ENCODE measurements around the gene RUFY4. TPM values are rescaled to one million over a fixed set of nuclear protein-coding genes. Genes with fewer than 3 reads are reported as not detected.
"Not testable (repeated sequence)": the region's sequence is repeated elsewhere in the genome, so short reads cannot be mapped to it uniquely, and the experiment has no call there.

Gene RUFY4
- total and polyA plus RNA-seq, 3 donors from 2014 or later, result 0.17 to 0.39 (median 0.37) TPM

DNA sequence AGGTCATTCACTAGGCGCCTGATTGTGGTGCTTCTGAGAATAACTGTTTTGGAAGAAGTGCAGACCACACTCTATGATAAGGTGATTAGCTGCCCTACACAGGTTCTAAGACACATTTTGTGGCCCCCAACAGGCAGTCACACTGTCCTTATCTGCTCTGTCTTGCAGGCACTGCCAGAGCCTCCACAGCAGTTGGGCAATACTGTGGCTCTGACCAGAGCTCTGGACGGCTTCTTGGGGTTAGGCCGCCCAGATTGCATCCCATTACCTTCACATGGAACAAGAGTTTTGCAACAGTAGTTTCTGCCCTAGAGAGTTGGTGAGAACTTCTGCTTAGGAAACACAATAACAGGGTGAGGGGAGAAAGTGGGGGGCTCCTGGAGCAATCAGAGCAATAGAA is 22.7 kb downstream of the RUFY4 start:
- intact Hi-C loops (cut with DNase I; ENCODE audit: low total_unique reads), result no loop called here
- no peaks in the 10 kb centered on the region for H3K36me3 ChIP-seq (ENCODE audit: low read depth, missing control alignments)
- no peaks in the 10 kb centered on the region for H3K4me1 ChIP-seq
- no peak for TF ChIP-seq POLR2A (IDR thresholded peaks at IDR 0.05)
- TF ChIP-seq, protein P1, sequence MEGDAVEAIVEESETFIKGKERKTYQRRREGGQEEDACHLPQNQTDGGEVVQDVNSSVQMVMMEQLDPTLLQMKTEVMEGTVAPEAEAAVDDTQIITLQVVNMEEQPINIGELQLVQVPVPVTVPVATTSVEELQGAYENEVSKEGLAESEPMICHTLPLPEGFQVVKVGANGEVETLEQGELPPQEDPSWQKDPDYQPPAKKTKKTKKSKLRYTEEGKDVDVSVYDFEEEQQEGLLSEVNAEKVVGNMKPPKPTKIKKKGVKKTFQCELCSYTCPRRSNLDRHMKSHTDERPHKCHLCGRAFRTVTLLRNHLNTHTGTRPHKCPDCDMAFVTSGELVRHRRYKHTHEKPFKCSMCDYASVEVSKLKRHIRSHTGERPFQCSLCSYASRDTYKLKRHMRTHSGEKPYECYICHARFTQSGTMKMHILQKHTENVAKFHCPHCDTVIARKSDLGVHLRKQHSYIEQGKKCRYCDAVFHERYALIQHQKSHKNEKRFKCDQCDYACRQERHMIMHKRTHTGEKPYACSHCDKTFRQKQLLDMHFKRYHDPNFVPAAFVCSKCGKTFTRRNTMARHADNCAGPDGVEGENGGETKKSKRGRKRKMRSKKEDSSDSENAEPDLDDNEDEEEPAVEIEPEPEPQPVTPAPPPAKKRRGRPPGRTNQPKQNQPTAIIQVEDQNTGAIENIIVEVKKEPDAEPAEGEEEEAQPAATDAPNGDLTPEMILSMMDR (IDR thresholded peaks at IDR 0.05), result no peak
- no peak overlapping the region for H3K4me3 ChIP-seq
- WGBS, 2 donors, result 74 to 85% methylated on average over 3 of the region's 3 CpGs
- H3K27ac ChIP-seq, result no peak overlapping the region
- no peak for DNase-seq
- no peaks in the 10 kb centered on the region for H3K9me3 ChIP-seq
- H3K27me3 ChIP-seq, result no peaks in the 10 kb centered on the region

DNA sequence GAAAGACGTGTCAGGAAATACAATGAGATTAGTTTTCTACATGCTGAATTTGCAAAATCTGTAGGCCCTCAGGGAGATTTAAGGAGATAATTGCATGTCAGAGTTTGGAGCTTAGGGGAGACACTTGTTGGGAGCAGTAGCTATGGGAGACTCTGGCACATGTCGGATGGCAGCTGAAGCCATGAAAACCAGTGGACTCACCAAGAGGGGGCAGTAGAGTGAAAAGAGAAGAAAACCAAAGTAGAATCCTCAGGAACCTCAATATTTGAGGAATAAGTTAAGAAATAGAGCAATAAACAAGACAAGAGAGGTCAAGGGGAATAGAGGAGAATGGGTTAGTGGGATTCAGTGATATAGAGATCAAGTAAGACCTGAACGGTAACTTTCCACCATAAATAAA is 24.8 kb downstream of the RUFY4 start:
- H3K4me3 ChIP-seq, result no peak overlapping the region
- H3K27me3 ChIP-seq, result no peaks in the 10 kb centered on the region
- H3K36me3 ChIP-seq (ENCODE audit: low read depth, missing control alignments), result no peaks in the 10 kb centered on the region
- TF ChIP-seq POLR2A (IDR thresholded peaks at IDR 0.05), result no peak
- TF ChIP-seq, protein P1 (IDR thresholded peaks at IDR 0.05), result no peak
- 90 to 91% methylated on average over 3 of the region's 3 CpGs for WGBS, 2 donors
- H3K27ac ChIP-seq, result no peak overlapping the region
- no peak for DNase-seq
- H3K9me3 ChIP-seq, result no peaks in the 10 kb centered on the region
- no peaks in the 10 kb centered on the region for H3K4me1 ChIP-seq
- intact Hi-C loops (cut with DNase I; ENCODE audit: low total_unique reads), result no loop called here

DNA sequence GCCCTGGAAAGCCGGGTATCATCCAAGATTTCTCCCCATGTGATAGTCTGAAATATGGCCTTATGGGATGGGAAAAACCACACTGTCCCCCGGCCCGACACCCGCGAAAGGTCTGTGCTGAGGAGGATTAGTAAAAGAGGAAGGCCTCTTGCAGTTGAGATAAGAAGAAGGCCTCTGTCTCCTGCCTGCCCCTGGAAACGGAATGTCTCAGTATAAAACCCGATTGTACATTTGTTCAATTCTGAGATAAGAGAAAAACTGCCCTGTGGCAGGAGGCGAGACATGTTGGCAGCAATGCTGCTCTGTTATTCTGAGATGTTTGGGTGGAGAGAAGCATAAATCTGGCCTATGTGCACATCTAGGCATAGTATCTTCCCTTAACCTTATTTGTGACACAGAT is 26.8 kb downstream of the RUFY4 start:
- Histone ChIP-seq H3K27ac (no peak overlapping the region), H3K36me3 (ENCODE audit: low read depth, missing control alignments) (no peaks in the 10 kb centered on the region), H3K9me3 (no peaks in the 10 kb centered on the region), H3K4me1 (no peaks in the 10 kb centered on the region), H3K27me3 (no peaks in the 10 kb centered on the region), H3K4me3 (no peak overlapping the region)
- DNase-seq, result no peak
- WGBS, 2 donors, result 49 to 50% methylated on average over 8 of the region's 8 CpGs
- intact Hi-C loops (cut with DNase I; ENCODE audit: low total_unique reads), result no loop called here
- TF ChIP-seq, protein P1 (IDR thresholded peaks at IDR 0.05), result no peak
- TF ChIP-seq POLR2A (IDR thresholded peaks at IDR 0.05), result no peak

DNA sequence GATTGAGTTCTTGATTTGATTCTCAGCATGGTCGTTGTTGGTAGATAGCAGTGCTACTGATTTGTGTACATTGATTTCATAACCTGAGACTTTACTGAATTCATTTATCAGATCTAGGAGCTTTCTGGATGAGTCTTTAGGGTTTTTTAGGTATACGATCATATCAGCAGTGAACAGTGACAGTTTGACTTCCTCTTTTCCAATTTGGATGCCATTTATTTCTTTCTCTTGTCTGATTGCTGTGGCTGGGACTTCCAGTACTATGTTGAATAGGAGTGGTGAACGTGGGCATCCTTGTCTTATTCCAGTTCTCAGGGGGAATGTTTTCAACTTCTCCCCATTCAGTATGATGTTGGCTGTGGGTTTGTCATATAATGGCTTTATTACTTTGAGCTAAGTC is 28.9 kb downstream of the RUFY4 start:
- DNase-seq, result no peak
- H3K4me3 ChIP-seq, result no peak overlapping the region
- H3K27ac ChIP-seq, result no peak overlapping the region
- WGBS, 2 donors, result 84 to 91% methylated on average over 3 of the region's 3 CpGs
- no peaks in the 10 kb centered on the region for H3K9me3 ChIP-seq
- intact Hi-C loops (cut with DNase I; ENCODE audit: low total_unique reads), result no loop called here
- no peaks in the 10 kb centered on the region for H3K36me3 ChIP-seq (ENCODE audit: low read depth, missing control alignments)
- no peak for TF ChIP-seq POLR2A (IDR thresholded peaks at IDR 0.05)
- TF ChIP-seq, protein P1 (IDR thresholded peaks at IDR 0.05), result no peak
- no peaks in the 10 kb centered on the region for H3K4me1 ChIP-seq
- no peaks in the 10 kb centered on the region for H3K27me3 ChIP-seq

DNA sequence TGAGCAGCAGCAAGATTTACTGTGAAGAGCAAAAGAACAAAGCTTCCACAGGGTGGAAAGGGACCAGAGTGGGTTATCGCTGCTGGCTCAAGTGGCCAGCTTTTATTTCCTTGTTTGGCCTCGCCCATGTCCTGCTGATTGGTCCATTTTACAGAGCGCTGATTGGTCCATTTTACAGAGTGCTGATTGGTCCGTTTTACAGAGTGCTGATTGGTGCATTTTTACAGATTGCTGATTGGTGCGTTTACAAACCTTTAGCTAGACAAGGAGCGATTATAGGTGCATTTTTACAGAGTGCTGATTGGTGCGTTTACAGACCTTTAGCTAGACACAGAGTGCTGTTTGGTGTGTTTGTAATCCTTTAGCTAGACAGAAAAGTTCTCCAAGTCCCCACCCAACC is 39.8 kb downstream of the RUFY4 start:
- DNase-seq; H3K27me3 ChIP-seq; H3K4me3 ChIP-seq; H3K36me3 ChIP-seq (ENCODE audit: low read depth, missing control alignments); H3K9me3 ChIP-seq; H3K4me1 ChIP-seq; intact Hi-C loops (cut with DNase I; ENCODE audit: low total_unique reads); H3K27ac ChIP-seq: not testable (repeated sequence)
- WGBS, 2 donors, result 81 to 88% methylated on average over 7 of the region's 7 CpGs

DNA sequence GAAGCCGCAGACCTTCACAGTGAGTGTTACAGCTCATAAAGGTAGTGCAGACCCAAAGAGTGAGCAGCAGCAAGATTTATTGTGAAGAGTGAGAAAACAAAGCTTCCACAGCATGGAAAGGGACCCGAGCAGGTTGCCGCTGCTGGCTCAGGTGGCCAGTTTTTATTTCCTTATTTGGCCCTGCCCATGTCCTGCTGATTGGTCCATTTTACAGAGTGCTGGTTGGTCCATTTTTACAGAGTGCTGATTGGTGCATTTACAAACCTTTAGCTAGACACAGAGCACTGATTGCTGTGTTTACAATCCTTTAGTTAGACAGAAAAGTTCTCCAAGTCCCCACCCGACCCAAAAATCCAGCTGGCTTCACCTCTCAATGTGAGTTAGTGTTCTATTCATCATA is 52.7 kb downstream of the RUFY4 start:
- H3K27ac ChIP-seq; H3K9me3 ChIP-seq; intact Hi-C loops (cut with DNase I; ENCODE audit: low total_unique reads); H3K36me3 ChIP-seq (ENCODE audit: low read depth, missing control alignments); H3K4me1 ChIP-seq; H3K4me3 ChIP-seq; DNase-seq; H3K27me3 ChIP-seq: not testable (repeated sequence)
- 81 to 84% methylated on average over 4 of the region's 4 CpGs for WGBS, 2 donors

DNA sequence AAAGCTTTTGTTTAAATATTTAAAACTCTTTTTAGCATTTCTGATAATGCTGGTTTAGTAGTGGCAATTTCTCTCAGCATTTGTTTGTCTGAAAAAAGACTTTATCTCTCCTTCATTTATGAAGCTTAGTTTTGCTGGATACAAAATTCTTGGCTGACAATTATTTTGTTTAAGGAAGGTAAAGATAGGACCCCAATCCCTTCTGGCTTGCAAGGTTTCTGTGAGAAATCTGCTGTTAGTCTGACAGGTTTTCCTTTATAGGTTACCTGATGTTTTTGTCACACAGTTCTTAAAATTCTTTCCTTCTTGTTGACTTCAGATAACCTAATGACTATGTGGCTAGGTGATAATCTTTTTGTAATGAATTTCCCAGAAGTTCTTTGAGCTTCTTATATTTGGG is 53.2 kb downstream of the RUFY4 start:
- intact Hi-C loops (cut with DNase I; ENCODE audit: low total_unique reads); H3K4me3 ChIP-seq; H3K9me3 ChIP-seq; H3K36me3 ChIP-seq (ENCODE audit: low read depth, missing control alignments); H3K27me3 ChIP-seq; DNase-seq; H3K4me1 ChIP-seq; H3K27ac ChIP-seq: not testable (repeated sequence)

Measured in testis (tissue), 3 donors.